SK-N-MC (cell line): ENCODE results near the gene GLI1.

Experiments used
- DNase-seq: peaks from one replicate; pipeline ENCODE4 v3.0.0-alpha.2; 2011; ENCODE audit warnings: low read depth, low spot score
- H3K27ac ChIP-seq: fragments of 200-600 bp; sonication (generic); 2 replicates; pipeline ENCODE4 v1.5.1; 2016; ENCODE audit warnings: mixed run types
- H3K36me3 ChIP-seq: fragments of 200-600 bp; sonication (generic); 2 replicates; pipeline ENCODE4 v1.6.1; 2017; ENCODE audit warnings: antibody characterized with exemption, low read length, mixed read lengths; ENCODE audit not compliant: insufficient read depth
- H3K4me3 ChIP-seq: fragments of 200-600 bp; sonication (generic); 2 replicates; pipeline ENCODE4 v1.5.1; 2016
- H3K9ac ChIP-seq: fragments of 200-600 bp; sonication (generic); 2 replicates; pipeline ENCODE4 v1.8.0; 2017; ENCODE audit warnings: mixed run types, mixed read lengths; ENCODE audit not compliant: insufficient read length
- H3K9me3 ChIP-seq: fragments of 200-600 bp; sonication (generic); 2 replicates; pipeline ENCODE4 v1.6.1; 2017; ENCODE audit warnings: low read depth, mild to moderate bottlenecking, antibody characterized with exemption, low read length, moderate library complexity, mixed read lengths
- EZH2 ChIP-seq: fragments of 200-600 bp; sonication (generic); IDR thresholded peaks from one replicate; pipeline ENCODE4 v1.6.1; 2017; ENCODE audit warnings: antibody characterized with exemption
- FOXP2 ChIP-seq: optimal IDR thresholded peaks from 2 replicates; pipeline ENCODE3; 2011; ENCODE audit warnings: mild to moderate bottlenecking, moderate library complexity; ENCODE audit not compliant: insufficient read depth; ENCODE audit errors: extremely low read length, control extremely low read depth
- POLR2AphosphoS5 ChIP-seq: IDR thresholded peaks from 2 replicates; pipeline ENCODE4 v1.6.1; 2012; ENCODE audit warnings: mild to moderate bottlenecking, low read depth, low read length, borderline replicate concordance

The GLI1 gene

GRCh38 chr12:57462912-57463253, 3.3 kb downstream of the GLI1 start:
- TF ChIP-seq EZH2, result no peak
- no peak for TF ChIP-seq FOXP2
- no peak; the same call in 1 of the 2 replicates for TF ChIP-seq POLR2AphosphoS5
- no peak overlapping the region for H3K9ac ChIP-seq
- no peaks in the 10 kb centered on the region for H3K36me3 ChIP-seq
- H3K9me3 ChIP-seq, result no peaks in the 10 kb centered on the region
- no peak overlapping the region for H3K27ac ChIP-seq
- DNase-seq, result no peak
- H3K4me3 ChIP-seq, result peak overlapping the region; percentile 88

- Histone ChIP-seq H3K36me3 (no peaks in the 10 kb centered on the region), H3K4me3 (no peak overlapping the region), H3K9ac (no peak overlapping the region), H3K27ac (no peak overlapping the region), H3K9me3 (no peaks in the 10 kb centered on the region)
- TF ChIP-seq EZH2, result no peak
- TF ChIP-seq FOXP2, result no peak
- no peak for TF ChIP-seq POLR2AphosphoS5
- no peak for DNase-seq
These were observed 5.0 kb downstream of the GLI1 start for GRCh38 chr12:57464569-57464968.

GRCh38 chr12:57465030-57465746, 5.6 kb downstream of the GLI1 start:
- no peaks in the 10 kb centered on the region for H3K9me3 ChIP-seq

GRCh38 chr12:57465747-57466505, 6.3 kb downstream of the GLI1 start:
- no peak for DNase-seq
- no peak overlapping the region for H3K4me3 ChIP-seq
- no peak overlapping the region for H3K9ac ChIP-seq
- TF ChIP-seq POLR2AphosphoS5, result no peak
- TF ChIP-seq FOXP2, result no peak
- no peak for TF ChIP-seq EZH2
- no peaks in the 10 kb centered on the region for H3K36me3 ChIP-seq
- H3K27ac ChIP-seq, result no peak overlapping the region
- no peaks in the 10 kb centered on the region for H3K9me3 ChIP-seq

More at GRCh38 chr12:57465030-57465746, 5.6 kb downstream of the GLI1 start:
- Histone ChIP-seq H3K36me3 (no peaks in the 10 kb centered on the region), H3K4me3 (no peak overlapping the region), H3K27ac (no peak overlapping the region), H3K9ac (no peak overlapping the region)
- DNase-seq, result no peak
- TF ChIP-seq EZH2 (no peak), FOXP2 (no peak), POLR2AphosphoS5 (no peak)

- H3K4me3 ChIP-seq, result no peak overlapping the region
- no peak overlapping the region for H3K27ac ChIP-seq
- DNase-seq, result no peak
- H3K9me3 ChIP-seq, result no peaks in the 10 kb centered on the region
- no peaks in the 10 kb centered on the region for H3K36me3 ChIP-seq
- H3K9ac ChIP-seq, result no peak overlapping the region
- no peak for TF ChIP-seq FOXP2
- TF ChIP-seq EZH2, result no peak
- TF ChIP-seq POLR2AphosphoS5, result no peak
These were observed 7.8 kb downstream of the GLI1 start for GRCh38 chr12:57467212-57467874.

GRCh38 chr12:57467915-57468314, 8.3 kb downstream of the GLI1 start:
- no peak for TF ChIP-seq FOXP2
- no peak for TF ChIP-seq POLR2AphosphoS5
- no peak for TF ChIP-seq EZH2
- no peak overlapping the region for H3K9ac ChIP-seq
- DNase-seq, result no peak
- no peak overlapping the region for H3K4me3 ChIP-seq
- H3K9me3 ChIP-seq, result no peaks in the 10 kb centered on the region
- H3K27ac ChIP-seq, result no peak overlapping the region
- no peaks in the 10 kb centered on the region for H3K36me3 ChIP-seq

GRCh38 chr12:57469296-57470164, 9.9 kb downstream of the GLI1 start:
- Histone ChIP-seq H3K9ac (no peak overlapping the region), H3K27ac (no peak overlapping the region), H3K36me3 (no peaks in the 10 kb centered on the region), H3K4me3 (no peak overlapping the region), H3K9me3 (no peaks in the 10 kb centered on the region)
- TF ChIP-seq FOXP2 (no peak), POLR2AphosphoS5 (no peak), EZH2 (no peak)
- DNase-seq, result no peak

GRCh38 chr12:57470286-57470969, 10.8 kb downstream of the GLI1 start:
- no peak overlapping the region for H3K27ac ChIP-seq
- no peak overlapping the region for H3K4me3 ChIP-seq
- H3K9ac ChIP-seq, result no peak overlapping the region
- TF ChIP-seq POLR2AphosphoS5 (no peak), FOXP2 (no peak), EZH2 (no peak)
- DNase-seq, result no peak
- no peaks in the 10 kb centered on the region for H3K9me3 ChIP-seq
- no peaks in the 10 kb centered on the region for H3K36me3 ChIP-seq
